ENCODE data around the gene RAB31.

RAB31 gene

GRCh38 chr18:9845256-9845655 is 137.2 kb downstream of the RAB31 start:
- H2BK12ac ChIP-seq (ENCODE audit: low read length) = no peak overlapping the region
- no peak overlapping the region for H3K18ac ChIP-seq (ENCODE audit: low read length)
- H3K27ac ChIP-seq (replicated peaks; ENCODE audit: low read length) = no peak overlapping the region
- H4K91ac ChIP-seq (ENCODE audit: low read depth, low read length, poor library complexity) = no peak overlapping the region
- no peak overlapping the region for H2AFZ ChIP-seq (ENCODE audit: low read length)
- no peak overlapping the region for H2BK120ac ChIP-seq (ENCODE audit: low read depth, low read length)
- H3K79me1 ChIP-seq (ENCODE audit: low read depth, low read length) = no peaks in the 10 kb centered on the region
- H3K36me3 ChIP-seq (replicated peaks in 1 of 2; ENCODE audit: control insufficient read depth in 2 of 2, insufficient read depth in 2 of 2, low read length in 2 of 2) = peaks cover 0 to 40% of the 10 kb centered on the region in 2 donors
- no peak overlapping the region for H3K14ac ChIP-seq (ENCODE audit: low read length)
- H2BK5ac ChIP-seq (ENCODE audit: low read length) = no peak overlapping the region
- no CpG with 5 or more reads among the region's 3 CpGs for WGBS, 2 donors (ENCODE audit: extremely low coverage in 2 of 2, insufficient read length in 2 of 2, insufficient replicate concordance in 1 of 2)
- H2BK15ac ChIP-seq (ENCODE audit: low read length) = no peak overlapping the region
- H3K4me2 ChIP-seq (ENCODE audit: insufficient read depth, low read length, poor library complexity, severe bottlenecking) = no peak overlapping the region
- no peak overlapping the region for H3K9ac ChIP-seq (ENCODE audit: low read depth, low read length, poor library complexity)
- H3K9me3 ChIP-seq (replicated peaks in 1 of 2; ENCODE audit: control insufficient read depth in 2 of 2, insufficient read depth in 1 of 2, low read depth in 1 of 2, low read length in 2 of 2) = no peaks in the 10 kb centered on the region
- no peak for DNase-seq (ENCODE audit: low spot score)
- no peak overlapping the region for H3K23ac ChIP-seq (ENCODE audit: low read depth, low read length, poor library complexity)
- H3K4me3 ChIP-seq (ENCODE audit: low read length in 2 of 2) = no peak overlapping the region
- H3K27me3 ChIP-seq (ENCODE audit: control insufficient read depth in 3 of 3, insufficient read depth in 3 of 3, low read depth in 1 of 3, low read length in 3 of 3) = no peaks in the 10 kb centered on the region
- H2AK5ac ChIP-seq (ENCODE audit: low read depth, low read length) = no peak overlapping the region
- no peak overlapping the region for H4K8ac ChIP-seq (ENCODE audit: low read depth, low read length)
- H3K4me1 ChIP-seq (ENCODE audit: control insufficient read depth in 2 of 2, insufficient read depth in 1 of 2, low read depth in 1 of 2, low read length in 2 of 2) = peaks cover 0 to 1% of the 10 kb centered on the region in 2 donors
- H3K4ac ChIP-seq (ENCODE audit: low read length) = no peak overlapping the region

GRCh38 chr18:9846162-9846925 is 138.2 kb downstream of the RAB31 start:
- Histone ChIP-seq H3K4ac (ENCODE audit: low read length) (no peak overlapping the region), H4K8ac (ENCODE audit: low read depth, low read length) (no peak overlapping the region), H3K23ac (ENCODE audit: low read depth, low read length, poor library complexity) (no peak overlapping the region), H3K18ac (ENCODE audit: low read length) (no peak overlapping the region), H3K9me3 (replicated peaks in 1 of 2; ENCODE audit: control insufficient read depth in 2 of 2, insufficient read depth in 1 of 2, low read depth in 1 of 2, low read length in 2 of 2) (no peaks in the 10 kb centered on the region), H3K14ac (ENCODE audit: low read length) (no peak overlapping the region), H3K4me2 (ENCODE audit: insufficient read depth, low read length, poor library complexity, severe bottlenecking) (no peak overlapping the region), H3K27ac (replicated peaks; ENCODE audit: low read length) (no peak overlapping the region), H3K79me1 (ENCODE audit: low read depth, low read length) (no peaks in the 10 kb centered on the region), H2BK15ac (ENCODE audit: low read length) (no peak overlapping the region), H3K27me3 (ENCODE audit: control insufficient read depth in 3 of 3, insufficient read depth in 3 of 3, low read depth in 1 of 3, low read length in 3 of 3) (no peaks in the 10 kb centered on the region), H3K4me1 (ENCODE audit: control insufficient read depth in 2 of 2, insufficient read depth in 1 of 2, low read depth in 1 of 2, low read length in 2 of 2) (peaks cover 0 to 1% of the 10 kb centered on the region in 2 donors), H2BK5ac (ENCODE audit: low read length) (no peak overlapping the region), H2BK12ac (ENCODE audit: low read length) (no peak overlapping the region), H3K9ac (ENCODE audit: low read depth, low read length, poor library complexity) (no peak overlapping the region), H4K91ac (ENCODE audit: low read depth, low read length, poor library complexity) (no peak overlapping the region), H3K36me3 (replicated peaks in 1 of 2; ENCODE audit: control insufficient read depth in 2 of 2, insufficient read depth in 2 of 2, low read length in 2 of 2) (peaks cover 0 to 36% of the 10 kb centered on the region in 2 donors), H2BK120ac (ENCODE audit: low read depth, low read length) (no peak overlapping the region), H2AFZ (ENCODE audit: low read length) (no peak overlapping the region), H2AK5ac (ENCODE audit: low read depth, low read length) (no peak overlapping the region), H3K4me3 (ENCODE audit: low read length in 2 of 2) (no peak overlapping the region)
- DNase-seq (ENCODE audit: low spot score) = no peak
- WGBS, 2 donors (ENCODE audit: extremely low coverage in 2 of 2, insufficient read length in 2 of 2, insufficient replicate concordance in 1 of 2) = no CpG with 5 or more reads among the region's 10 CpGs

GRCh38 chr18:9848170-9848879 is 140.2 kb downstream of the RAB31 start:
- Histone ChIP-seq H3K36me3 (replicated peaks in 1 of 2; ENCODE audit: control insufficient read depth in 2 of 2, insufficient read depth in 2 of 2, low read length in 2 of 2) (peaks cover 0 to 33% of the 10 kb centered on the region in 2 donors), H4K8ac (ENCODE audit: low read depth, low read length) (no peak overlapping the region), H3K23ac (ENCODE audit: low read depth, low read length, poor library complexity) (no peak overlapping the region), H2BK15ac (ENCODE audit: low read length) (no peak overlapping the region), H3K27ac (replicated peaks; ENCODE audit: low read length) (no peak overlapping the region), H3K9ac (ENCODE audit: low read depth, low read length, poor library complexity) (no peak overlapping the region), H3K18ac (ENCODE audit: low read length) (no peak overlapping the region), H2BK5ac (ENCODE audit: low read length) (no peak overlapping the region), H3K4me1 (ENCODE audit: control insufficient read depth in 2 of 2, insufficient read depth in 1 of 2, low read depth in 1 of 2, low read length in 2 of 2) (peaks cover 0 to 1% of the 10 kb centered on the region in 2 donors), H3K9me3 (replicated peaks in 1 of 2; ENCODE audit: control insufficient read depth in 2 of 2, insufficient read depth in 1 of 2, low read depth in 1 of 2, low read length in 2 of 2) (peaks cover 0 to 11% of the 10 kb centered on the region in 2 donors), H2BK12ac (ENCODE audit: low read length) (no peak overlapping the region), H2BK120ac (ENCODE audit: low read depth, low read length) (no peak overlapping the region), H3K4me3 (ENCODE audit: low read length in 2 of 2) (no peak overlapping the region), H3K27me3 (ENCODE audit: control insufficient read depth in 3 of 3, insufficient read depth in 3 of 3, low read depth in 1 of 3, low read length in 3 of 3) (no peaks in the 10 kb centered on the region), H3K4me2 (ENCODE audit: insufficient read depth, low read length, poor library complexity, severe bottlenecking) (no peak overlapping the region), H2AFZ (ENCODE audit: low read length) (no peak overlapping the region), H3K14ac (ENCODE audit: low read length) (no peak overlapping the region), H3K79me1 (ENCODE audit: low read depth, low read length) (no peaks in the 10 kb centered on the region), H4K91ac (ENCODE audit: low read depth, low read length, poor library complexity) (no peak overlapping the region), H2AK5ac (ENCODE audit: low read depth, low read length) (no peak overlapping the region), H3K4ac (ENCODE audit: low read length) (no peak overlapping the region)
- no CpG with 5 or more reads among the region's 5 CpGs for WGBS, 2 donors (ENCODE audit: extremely low coverage in 2 of 2, insufficient read length in 2 of 2, insufficient replicate concordance in 1 of 2)
- DNase-seq (ENCODE audit: low spot score) = no peak
